Mesodermal cell (in vitro differentiated cells): ENCODE measurements around the gene TCTN2. TPM values are rescaled to one million over a fixed set of nuclear protein-coding genes. Genes with fewer than 3 reads are reported as not detected.

Source experiments
- H3K27ac ChIP-seq: 2 replicates; pipeline ENCODE4 v1.7.0; 2013; ENCODE audit warnings: mild to moderate bottlenecking, low read depth, low read length, moderate library complexity; ENCODE audit not compliant: severe bottlenecking
- H3K36me3 ChIP-seq: 2 replicates; pipeline ENCODE4 v1.7.1; 2013; ENCODE audit warnings: mild to moderate bottlenecking, low read length, moderate library complexity; ENCODE audit not compliant: control insufficient read depth, insufficient read depth
- H3K4me1 ChIP-seq: one replicate; pipeline ENCODE4 v1.7.1; 2013; ENCODE audit warnings: mild to moderate bottlenecking, low read length; ENCODE audit not compliant: insufficient read depth, control insufficient read depth, poor library complexity, severe bottlenecking
- H3K4me3 ChIP-seq: 2 replicates; pipeline ENCODE4 v1.7.0; 2013; ENCODE audit warnings: low read length, control low read depth, mild to moderate bottlenecking; ENCODE audit not compliant: insufficient read depth, poor library complexity, severe bottlenecking; ENCODE audit errors: extremely low read depth
- H3K9me3 ChIP-seq: 2 replicates; pipeline ENCODE4 v1.7.1; 2013; ENCODE audit warnings: mild to moderate bottlenecking, low read length, moderate library complexity; ENCODE audit not compliant: control insufficient read depth
- WGBS, 2 experiments: methylation state at CpG; one replicate each; pipeline ENCODE4 v1.1.5; 2013; ENCODE audit warnings: missing lambda C conversion rate in 2 of 2; ENCODE audit not compliant: insufficient coverage in 2 of 2; 5-methylcytosine and 5-hydroxymethylcytosine counted together
- polyA plus RNA-seq, 2 experiments: library from polyadenylated mRNA; stranded (reverse); fragments of 50-300 nt; gene quantifications; one replicate each; pipeline ENCODE4 v1.2.3, GENCODE V29; 2013

TCTN2 gene
- 11.8 TPM for polyA plus RNA-seq (2013, experiment 1 of 2)
- polyA plus RNA-seq (2013, experiment 2 of 2), result 12.0 TPM

GRCh38 chr12:123670882-123671728 lies at the start of gene TCTN2:
TSS of gene TCTN2 (plus strand) at chr12:123671113. CDS start at chr12:123671241, 128 bp downstream.
- H3K36me3 ChIP-seq, result peaks cover 26% of the 10 kb centered on the region
- H3K4me3 ChIP-seq, result peak within 1 kb of the TSS; percentile 62
- no peaks in the 10 kb centered on the region for H3K4me1 ChIP-seq
- H3K9me3 ChIP-seq, result no peaks in the 10 kb centered on the region
- 2 to 4% methylated on average over 43 to 49 of the region's 53 CpGs for WGBS, 2 experiments
- no peak within 1 kb of the TSS for H3K27ac ChIP-seq

GRCh38 chr12:123621619-123622530 lies 49.0 kb upstream of the TCTN2 start:
- Histone ChIP-seq H3K9me3 (no peaks in the 10 kb centered on the region), H3K4me1 (no peaks in the 10 kb centered on the region), H3K27ac (no peak overlapping the region), H3K36me3 (peaks cover 92% of the 10 kb centered on the region), H3K4me3 (no peak overlapping the region)
- 88 to 94% methylated on average over 13 to 14 of the region's 15 CpGs for WGBS, 2 experiments

- 0% methylated on average over 39 to 50 of the region's 52 CpGs for WGBS, 2 experiments
- Histone ChIP-seq H3K9me3 (no peaks in the 10 kb centered on the region), H3K4me3 (peak within 1 kb of the TSS; percentile 96), H3K36me3 (peaks cover 42% of the 10 kb centered on the region), H3K4me1 (peaks cover 6% of the 10 kb centered on the region), H3K27ac (peak within 1 kb of the TSS; percentile 85)
These were observed 37.4 kb upstream of the TCTN2 start, which contains the start of the genes EIF2B1 and GTF2H3 for GRCh38 chr12:123633379-123634141. TSS of gene EIF2B1 (minus strand) at chr12:123633686. CDS start at chr12:123633557, 129 bp downstream. TSS of gene GTF2H3 (plus strand) at chr12:123633829. CDS start at chr12:123633860, 31 bp downstream.

- WGBS, 2 experiments, result 13 to 17% methylated on average over 8 to 16 of the region's 19 CpGs
- Histone ChIP-seq H3K27ac (peak overlapping the region; percentile 85), H3K4me1 (peaks cover 6% of the 10 kb centered on the region)
These were observed 36.8 kb upstream of the TCTN2 start for GRCh38 chr12:123634142-123634561.

GRCh38 chr12:123643911-123644310 lies 27.0 kb upstream of the TCTN2 start:
- no peaks in the 10 kb centered on the region for H3K4me1 ChIP-seq

More at GRCh38 chr12:123634142-123634561, 36.8 kb upstream of the TCTN2 start:
- Histone ChIP-seq H3K4me3 (peak overlapping the region; percentile 96), H3K9me3 (no peaks in the 10 kb centered on the region), H3K36me3 (peaks cover 36% of the 10 kb centered on the region)

GRCh38 chr12:123645380-123645779 lies 25.5 kb upstream of the TCTN2 start:
- H3K36me3 ChIP-seq, result peaks cover 78% of the 10 kb centered on the region
- H3K4me3 ChIP-seq, result no peak overlapping the region

More at GRCh38 chr12:123643911-123644310, 27.0 kb upstream of the TCTN2 start:
- no peak overlapping the region for H3K27ac ChIP-seq
- H3K4me3 ChIP-seq, result no peak overlapping the region
- peaks cover 68% of the 10 kb centered on the region for H3K36me3 ChIP-seq
- WGBS, 2 experiments, result 85% methylated on average over 4 of the region's 7 CpGs; no CpG with 5 or more reads in 1 of the 2 experiments
- H3K9me3 ChIP-seq, result no peaks in the 10 kb centered on the region

GRCh38 chr12:123645878-123646277 lies 25.0 kb upstream of the TCTN2 start:
- Histone ChIP-seq H3K9me3 (no peaks in the 10 kb centered on the region), H3K36me3 (peaks cover 83% of the 10 kb centered on the region), H3K27ac (no peak overlapping the region), H3K4me1 (no peaks in the 10 kb centered on the region), H3K4me3 (no peak overlapping the region)
- 90 to 100% methylated on average over 2 to 3 of the region's 5 CpGs for WGBS, 2 experiments

More at GRCh38 chr12:123645380-123645779, 25.5 kb upstream of the TCTN2 start:
- whole genome bisulfite sequencing, 2 experiments, result 92 to 97% methylated on average over 2 to 3 of the region's 3 CpGs
- Histone ChIP-seq H3K9me3 (no peaks in the 10 kb centered on the region), H3K27ac (no peak overlapping the region), H3K4me1 (no peaks in the 10 kb centered on the region)

- H3K4me3 ChIP-seq, result no peak overlapping the region
- H3K4me1 ChIP-seq, result no peaks in the 10 kb centered on the region
- H3K27ac ChIP-seq, result no peak overlapping the region
- H3K9me3 ChIP-seq, result no peaks in the 10 kb centered on the region
- 95 to 99% methylated on average over 4 to 5 of the region's 5 CpGs for WGBS, 2 experiments
- peaks cover 79% of the 10 kb centered on the region for H3K36me3 ChIP-seq
These were observed 22.5 kb upstream of the TCTN2 start for GRCh38 chr12:123648401-123648800.

GRCh38 chr12:123654129-123654701 lies 16.7 kb upstream of the TCTN2 start:
- 92 to 95% methylated on average over 3 to 4 of the region's 4 CpGs for WGBS, 2 experiments
- H3K36me3 ChIP-seq, result peaks cover 72% of the 10 kb centered on the region

More at GRCh38 chr12:123654129-123654701, 16.7 kb upstream of the TCTN2 start:
- H3K4me1 ChIP-seq, result no peaks in the 10 kb centered on the region
- no peaks in the 10 kb centered on the region for H3K9me3 ChIP-seq
- H3K27ac ChIP-seq, result no peak overlapping the region
- H3K4me3 ChIP-seq, result no peak overlapping the region
